AG09319 (cell line): ENCODE results near the gene SLC19A1.

Source experiments
- DNase-seq: peaks from one replicate; pipeline ENCODE4 v3.0.0-alpha.2; 2010; ENCODE audit warnings: low read depth; ENCODE audit errors: extremely low read depth
- TF ChIP-seq, protein P1 (sequence below): IDR thresholded peaks from 2 replicates; pipeline ENCODE4 v1.5.1; 2011; ENCODE audit warnings: low read depth, mild to moderate bottlenecking, inconsistent platforms, low read length, moderate library complexity

SLC19A1 gene

DNA sequence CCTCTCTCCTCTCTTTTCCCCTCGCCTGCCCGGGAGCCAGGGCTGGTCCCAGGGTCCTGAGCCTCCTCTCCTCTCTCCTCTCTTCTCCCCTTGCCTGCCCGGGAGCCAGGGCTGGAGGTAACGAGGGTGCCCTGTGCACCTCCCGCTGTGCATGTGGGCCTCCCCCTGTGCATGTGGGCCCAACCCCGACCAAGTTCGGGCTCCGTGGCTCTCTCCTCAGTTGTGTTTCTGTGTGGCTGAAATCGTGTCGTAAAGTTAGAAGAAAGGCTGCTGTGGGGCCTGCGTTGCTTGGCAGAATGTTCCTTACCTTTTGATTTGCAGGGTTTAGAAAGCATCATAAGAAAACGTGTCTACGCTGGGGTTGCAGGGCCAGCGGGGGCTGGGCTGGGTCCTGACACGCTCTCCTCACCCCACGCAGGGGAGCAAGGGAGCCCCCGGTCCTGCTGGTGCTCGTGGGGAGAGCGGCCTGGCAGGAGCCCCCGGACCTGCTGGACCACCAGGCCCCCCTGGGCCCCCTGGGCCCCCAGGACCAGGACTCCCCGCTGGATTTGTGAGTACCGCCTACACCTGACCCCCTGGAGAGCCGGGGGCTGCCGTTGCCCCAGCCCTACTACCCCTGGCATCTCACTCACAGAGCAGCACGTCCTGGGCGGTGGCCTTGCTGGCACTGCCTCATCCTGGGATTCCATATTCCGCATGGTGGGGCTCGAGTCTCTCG lies 55.6 kb downstream of the SLC19A1 start:
- TF ChIP-seq, protein P1, sequence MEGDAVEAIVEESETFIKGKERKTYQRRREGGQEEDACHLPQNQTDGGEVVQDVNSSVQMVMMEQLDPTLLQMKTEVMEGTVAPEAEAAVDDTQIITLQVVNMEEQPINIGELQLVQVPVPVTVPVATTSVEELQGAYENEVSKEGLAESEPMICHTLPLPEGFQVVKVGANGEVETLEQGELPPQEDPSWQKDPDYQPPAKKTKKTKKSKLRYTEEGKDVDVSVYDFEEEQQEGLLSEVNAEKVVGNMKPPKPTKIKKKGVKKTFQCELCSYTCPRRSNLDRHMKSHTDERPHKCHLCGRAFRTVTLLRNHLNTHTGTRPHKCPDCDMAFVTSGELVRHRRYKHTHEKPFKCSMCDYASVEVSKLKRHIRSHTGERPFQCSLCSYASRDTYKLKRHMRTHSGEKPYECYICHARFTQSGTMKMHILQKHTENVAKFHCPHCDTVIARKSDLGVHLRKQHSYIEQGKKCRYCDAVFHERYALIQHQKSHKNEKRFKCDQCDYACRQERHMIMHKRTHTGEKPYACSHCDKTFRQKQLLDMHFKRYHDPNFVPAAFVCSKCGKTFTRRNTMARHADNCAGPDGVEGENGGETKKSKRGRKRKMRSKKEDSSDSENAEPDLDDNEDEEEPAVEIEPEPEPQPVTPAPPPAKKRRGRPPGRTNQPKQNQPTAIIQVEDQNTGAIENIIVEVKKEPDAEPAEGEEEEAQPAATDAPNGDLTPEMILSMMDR, result no peak
- DNase-seq, result no peak

- TF ChIP-seq, protein P1, result no peak
- no peak for DNase-seq
Measured at GRCh38 chr21:45485686-45486442, 56.4 kb downstream of the SLC19A1 start.

DNA sequence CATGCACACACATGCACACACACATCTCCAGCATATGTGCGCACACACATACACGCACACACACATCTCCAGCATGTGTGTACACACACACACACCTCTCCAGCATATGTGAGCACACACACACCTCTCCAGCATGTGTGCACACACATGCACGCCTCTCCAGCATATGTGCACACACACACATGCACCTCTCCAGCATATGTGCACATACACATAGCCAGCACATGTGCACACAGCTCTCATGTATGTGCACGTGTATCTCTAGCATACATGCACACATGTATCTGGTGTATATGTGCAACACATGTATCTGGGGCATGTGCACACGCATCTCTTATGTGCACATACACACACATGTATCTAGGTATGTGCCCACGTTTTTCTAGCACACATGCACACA lies 57.9 kb downstream of the SLC19A1 start:
- no peak for DNase-seq
- TF ChIP-seq, protein P1, result no peak

DNA sequence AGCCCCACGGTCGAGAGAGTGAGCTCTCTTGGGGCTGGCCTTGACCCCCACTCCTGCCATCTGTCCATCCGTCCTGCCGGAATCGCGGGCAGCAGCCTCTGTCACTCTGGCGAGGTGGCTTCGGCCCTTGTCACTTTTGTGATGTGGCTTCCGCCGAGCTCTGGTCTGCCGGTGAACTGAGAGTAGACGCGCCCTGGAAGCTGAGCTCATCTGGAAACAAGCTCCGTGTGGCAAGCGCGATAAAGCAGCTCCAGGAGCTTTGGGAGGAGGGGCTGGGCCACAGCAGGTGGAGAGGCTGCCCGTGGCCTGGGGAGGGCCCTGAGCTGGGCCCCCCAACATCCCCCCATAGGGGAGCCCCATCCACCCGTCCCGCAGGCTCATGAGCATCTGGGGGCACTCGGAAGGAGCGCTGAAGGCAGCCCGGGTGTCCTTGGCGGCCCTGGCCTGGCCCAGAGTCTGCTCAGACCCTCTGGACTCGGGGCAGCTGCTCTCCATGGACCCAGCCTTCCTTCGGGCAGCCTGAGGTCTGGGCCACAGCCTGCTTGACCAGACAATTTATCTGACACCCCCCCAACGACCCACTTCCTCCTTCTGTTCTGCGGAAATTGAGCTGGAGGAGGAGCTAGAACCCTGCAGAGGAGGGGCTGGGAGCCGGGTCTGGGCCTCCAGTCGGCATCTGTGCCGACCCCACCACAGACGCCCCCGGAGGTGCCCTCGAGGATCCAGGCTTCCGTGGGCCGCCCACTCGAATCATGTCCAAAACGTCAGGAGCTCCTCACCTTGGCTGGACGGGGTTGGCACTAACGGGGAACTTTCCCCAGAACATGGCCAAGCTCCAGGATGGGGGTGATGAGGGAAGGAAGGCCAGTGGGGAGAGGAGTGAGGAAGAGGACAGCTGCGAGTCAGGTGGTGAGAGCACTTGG lies 59.1 kb downstream of the SLC19A1 start:
- DNase-seq, result no peak
- TF ChIP-seq, protein P1, result no peak

DNA sequence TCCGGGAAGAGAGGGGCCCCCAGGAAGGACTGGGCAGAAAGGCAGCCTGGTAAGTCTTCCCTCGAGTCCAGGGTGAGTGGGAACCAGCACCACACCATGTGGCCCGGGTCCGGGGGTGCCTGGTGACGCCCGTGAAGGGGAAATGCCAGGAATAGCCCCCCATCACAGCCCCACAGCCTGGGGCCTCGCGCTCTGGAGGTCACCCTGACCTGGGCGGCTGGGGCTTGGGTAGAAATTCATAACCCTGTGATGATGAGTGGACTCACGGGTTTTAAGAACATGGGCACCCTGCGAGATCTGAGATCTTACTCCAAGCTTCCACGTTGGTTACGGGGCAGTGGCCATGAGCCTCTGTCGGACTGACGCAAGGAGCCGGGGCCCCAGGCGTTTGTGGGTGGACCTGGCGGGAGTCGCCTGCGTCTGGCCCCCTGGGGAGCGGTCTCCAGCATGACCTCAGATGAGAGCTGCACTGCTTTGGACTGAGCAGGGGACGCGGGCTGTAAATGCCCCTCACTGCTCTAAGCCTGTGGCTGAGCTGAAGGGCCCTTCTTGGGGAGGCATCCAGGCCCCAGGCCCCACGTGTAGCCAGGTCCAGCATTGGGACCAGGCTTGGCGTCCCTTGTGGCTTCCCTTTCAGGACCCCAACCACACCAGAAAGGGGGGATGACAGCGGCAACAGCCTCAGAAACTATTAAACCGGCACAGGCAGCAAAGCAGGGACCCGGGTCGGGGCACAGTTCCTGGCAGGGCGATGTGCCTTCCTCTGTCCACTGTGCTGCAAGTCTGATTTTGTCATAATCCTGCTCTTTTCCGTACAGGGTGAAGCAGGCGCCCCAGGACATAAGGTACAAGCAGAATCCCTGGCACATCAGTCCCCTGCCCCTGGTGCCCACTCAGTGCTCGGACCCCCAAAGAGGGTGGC lies 60.0 kb downstream of the SLC19A1 start:
- DNase-seq, result no peak
- TF ChIP-seq, protein P1, result no peak

- TF ChIP-seq, protein P1, result no peak
- DNase-seq, result no peak
Measured at GRCh38 chr21:45481566-45481965, 60.7 kb downstream of the SLC19A1 start.
